Breast epithelium (tissue), 3 donors: ENCODE measurements around the gene NDC1.

Experiments
- CTCF ChIP-seq, 3 donors: fragments of 450-650 bp; IDR thresholded peaks; one replicate each; pipeline ENCODE4 v1.5.1; 2016 to 2017; ENCODE audit warnings: antibody characterized with exemption in 3 of 3, mild to moderate bottlenecking in 3 of 3, moderate library complexity in 3 of 3
- POLR2A ChIP-seq: fragments of 450-650 bp; IDR thresholded peaks from one replicate; pipeline ENCODE4 v1.6.1; 2016; ENCODE audit warnings: antibody characterized with exemption, mild to moderate bottlenecking, moderate library complexity

GRCh38 chr1:53771648-53772047, 66.4 kb downstream of the NDC1 start:
- no peak for TF ChIP-seq CTCF (IDR thresholded peaks at IDR 0.05)
- no peak for TF ChIP-seq POLR2A
